ENCODE measurements around the gene KCNK15. TPM values are rescaled to one million over a fixed set of nuclear protein-coding genes. Genes with fewer than 3 reads are reported as not detected.

Gene KCNK15
- total and polyA plus RNA-seq, 2 donors = 0.05 to 0.16 TPM

- Histone ChIP-seq H3K4me1 (ENCODE audit: control insufficient read depth in 2 of 2, insufficient read depth in 2 of 2, low read length in 2 of 2) (no peaks in the 10 kb centered on the region), H3K36me3 (ENCODE audit: control insufficient read depth in 2 of 2, insufficient read depth in 2 of 2, low read length in 1 of 2) (no peaks in the 10 kb centered on the region), H3K27me3 (ENCODE audit: control insufficient read depth in 2 of 2, insufficient read depth in 1 of 2, low read length in 1 of 2) (peaks cover 40 to 86% of the 10 kb centered on the region in 2 donors), H3K4me3 (ENCODE audit: low read length in 2 of 2) (no peak overlapping the region), H3K27ac (ENCODE audit: low read depth in 1 of 2, low read length in 1 of 2) (no peak overlapping the region), H3K9me3 (ENCODE audit: control insufficient read depth in 2 of 2, insufficient read depth in 1 of 2, low read length in 1 of 2) (no peaks in the 10 kb centered on the region)
- DNase-seq (ENCODE audit: low read depth in 6 of 9, low spot score in 9 of 9) = peak in 4 of 9 donors; percentile 13 to 58 (median 29)
- WGBS = 18% methylated on average over 5 of the region's 5 CpGs
Observed at GRCh38 chr20:44747166-44748004, 1.7 kb downstream of the KCNK15 start.

GRCh38 chr20:44748005-44748370, 2.3 kb downstream of the KCNK15 start:
- no peak for DNase-seq (ENCODE audit: low read depth in 6 of 9, low spot score in 9 of 9)
- Histone ChIP-seq H3K27me3 (ENCODE audit: control insufficient read depth in 2 of 2, insufficient read depth in 1 of 2, low read length in 1 of 2) (peaks cover 39 to 87% of the 10 kb centered on the region in 2 donors), H3K4me3 (ENCODE audit: low read length in 2 of 2) (no peak overlapping the region), H3K4me1 (ENCODE audit: control insufficient read depth in 2 of 2, insufficient read depth in 2 of 2, low read length in 2 of 2) (no peaks in the 10 kb centered on the region), H3K27ac (ENCODE audit: low read depth in 1 of 2, low read length in 1 of 2) (no peak overlapping the region), H3K9me3 (ENCODE audit: control insufficient read depth in 2 of 2, insufficient read depth in 1 of 2, low read length in 1 of 2) (no peaks in the 10 kb centered on the region), H3K36me3 (ENCODE audit: control insufficient read depth in 2 of 2, insufficient read depth in 2 of 2, low read length in 1 of 2) (no peaks in the 10 kb centered on the region)
- WGBS = 92% methylated on average over 3 of the region's 3 CpGs

GRCh38 chr20:44750081-44750805, 4.6 kb downstream of the KCNK15 start:
- DNase-seq (ENCODE audit: low read depth in 6 of 9, low spot score in 9 of 9) = no peak
- Histone ChIP-seq H3K36me3 (ENCODE audit: control insufficient read depth in 2 of 2, insufficient read depth in 2 of 2, low read length in 1 of 2) (no peaks in the 10 kb centered on the region), H3K4me1 (ENCODE audit: control insufficient read depth in 2 of 2, insufficient read depth in 2 of 2, low read length in 2 of 2) (no peaks in the 10 kb centered on the region), H3K27me3 (ENCODE audit: control insufficient read depth in 2 of 2, insufficient read depth in 1 of 2, low read length in 1 of 2) (peaks cover 26 to 67% of the 10 kb centered on the region in 2 donors), H3K9me3 (ENCODE audit: control insufficient read depth in 2 of 2, insufficient read depth in 1 of 2, low read length in 1 of 2) (no peaks in the 10 kb centered on the region), H3K4me3 (ENCODE audit: low read length in 2 of 2) (no peak overlapping the region), H3K27ac (ENCODE audit: low read depth in 1 of 2, low read length in 1 of 2) (no peak overlapping the region)
- 51% methylated on average over 73 of the region's 73 CpGs for WGBS

GRCh38 chr20:44752099-44752931, 6.7 kb downstream of the KCNK15 start:
- H3K27ac ChIP-seq (ENCODE audit: low read depth in 1 of 2, low read length in 1 of 2) = no peak overlapping the region
- no peaks in the 10 kb centered on the region for H3K36me3 ChIP-seq (ENCODE audit: control insufficient read depth in 2 of 2, insufficient read depth in 2 of 2, low read length in 1 of 2)
- H3K9me3 ChIP-seq (ENCODE audit: control insufficient read depth in 2 of 2, insufficient read depth in 1 of 2, low read length in 1 of 2) = no peaks in the 10 kb centered on the region
- WGBS = 90% methylated on average over 17 of the region's 17 CpGs
- peaks cover 12 to 47% of the 10 kb centered on the region in 2 donors for H3K27me3 ChIP-seq (ENCODE audit: control insufficient read depth in 2 of 2, insufficient read depth in 1 of 2, low read length in 1 of 2)
- H3K4me3 ChIP-seq (ENCODE audit: low read length in 2 of 2) = no peak overlapping the region
- no peaks in the 10 kb centered on the region for H3K4me1 ChIP-seq (ENCODE audit: control insufficient read depth in 2 of 2, insufficient read depth in 2 of 2, low read length in 2 of 2)
- DNase-seq (ENCODE audit: low read depth in 6 of 9, low spot score in 9 of 9) = no peak

GRCh38 chr20:44754554-44754953, 8.9 kb downstream of the KCNK15 start:
- Histone ChIP-seq H3K27me3 (ENCODE audit: control insufficient read depth in 2 of 2, insufficient read depth in 1 of 2, low read length in 1 of 2) (peaks cover 6 to 42% of the 10 kb centered on the region in 2 donors), H3K36me3 (ENCODE audit: control insufficient read depth in 2 of 2, insufficient read depth in 2 of 2, low read length in 1 of 2) (no peaks in the 10 kb centered on the region), H3K27ac (ENCODE audit: low read depth in 1 of 2, low read length in 1 of 2) (no peak overlapping the region), H3K4me1 (ENCODE audit: control insufficient read depth in 2 of 2, insufficient read depth in 2 of 2, low read length in 2 of 2) (no peaks in the 10 kb centered on the region), H3K9me3 (ENCODE audit: control insufficient read depth in 2 of 2, insufficient read depth in 1 of 2, low read length in 1 of 2) (no peaks in the 10 kb centered on the region), H3K4me3 (ENCODE audit: low read length in 2 of 2) (no peak overlapping the region)
- no peak for DNase-seq (ENCODE audit: low read depth in 6 of 9, low spot score in 9 of 9)
- 85% methylated on average over 7 of the region's 7 CpGs for WGBS

- WGBS = 95% methylated on average over 18 of the region's 18 CpGs
- DNase-seq (ENCODE audit: low read depth in 6 of 9, low spot score in 9 of 9) = no peak
- H3K27me3 ChIP-seq (ENCODE audit: control insufficient read depth in 2 of 2, insufficient read depth in 1 of 2, low read length in 1 of 2) = peaks cover 3 to 27% of the 10 kb centered on the region in 2 donors
Observed at GRCh38 chr20:44756011-44756688, 10.5 kb downstream of the KCNK15 start.

GRCh38 chr20:44756956-44757355, 11.3 kb downstream of the KCNK15 start:
- peaks cover 0 to 22% of the 10 kb centered on the region in 2 donors for H3K27me3 ChIP-seq (ENCODE audit: control insufficient read depth in 2 of 2, insufficient read depth in 1 of 2, low read length in 1 of 2)
- no peaks in the 10 kb centered on the region for H3K9me3 ChIP-seq (ENCODE audit: control insufficient read depth in 2 of 2, insufficient read depth in 1 of 2, low read length in 1 of 2)
- 95% methylated on average over 5 of the region's 5 CpGs for WGBS
- no peaks in the 10 kb centered on the region for H3K4me1 ChIP-seq (ENCODE audit: control insufficient read depth in 2 of 2, insufficient read depth in 2 of 2, low read length in 2 of 2)
- H3K27ac ChIP-seq (ENCODE audit: low read depth in 1 of 2, low read length in 1 of 2) = no peak overlapping the region
- H3K36me3 ChIP-seq (ENCODE audit: control insufficient read depth in 2 of 2, insufficient read depth in 2 of 2, low read length in 1 of 2) = no peaks in the 10 kb centered on the region
- no peak overlapping the region for H3K4me3 ChIP-seq (ENCODE audit: low read length in 2 of 2)
- DNase-seq (ENCODE audit: low read depth in 6 of 9, low spot score in 9 of 9) = no peak

More at GRCh38 chr20:44756011-44756688, 10.5 kb downstream of the KCNK15 start:
- Histone ChIP-seq H3K4me1 (ENCODE audit: control insufficient read depth in 2 of 2, insufficient read depth in 2 of 2, low read length in 2 of 2) (no peaks in the 10 kb centered on the region), H3K9me3 (ENCODE audit: control insufficient read depth in 2 of 2, insufficient read depth in 1 of 2, low read length in 1 of 2) (no peaks in the 10 kb centered on the region), H3K27ac (ENCODE audit: low read depth in 1 of 2, low read length in 1 of 2) (no peak overlapping the region), H3K4me3 (ENCODE audit: low read length in 2 of 2) (no peak overlapping the region), H3K36me3 (ENCODE audit: control insufficient read depth in 2 of 2, insufficient read depth in 2 of 2, low read length in 1 of 2) (no peaks in the 10 kb centered on the region)

- H3K27ac ChIP-seq (ENCODE audit: low read depth in 1 of 2, low read length in 1 of 2) = no peak overlapping the region
- H3K4me1 ChIP-seq (ENCODE audit: control insufficient read depth in 2 of 2, insufficient read depth in 2 of 2, low read length in 2 of 2) = no peaks in the 10 kb centered on the region
- whole genome bisulfite sequencing = 38% methylated on average over 10 of the region's 10 CpGs
- no peaks in the 10 kb centered on the region for H3K9me3 ChIP-seq (ENCODE audit: control insufficient read depth in 2 of 2, insufficient read depth in 1 of 2, low read length in 1 of 2)
- no peak overlapping the region for H3K4me3 ChIP-seq (ENCODE audit: low read length in 2 of 2)
- peaks cover 0 to 15% of the 10 kb centered on the region in 2 donors for H3K27me3 ChIP-seq (ENCODE audit: control insufficient read depth in 2 of 2, insufficient read depth in 1 of 2, low read length in 1 of 2)
- no peaks in the 10 kb centered on the region for H3K36me3 ChIP-seq (ENCODE audit: control insufficient read depth in 2 of 2, insufficient read depth in 2 of 2, low read length in 1 of 2)
- no peak for DNase-seq (ENCODE audit: low read depth in 6 of 9, low spot score in 9 of 9)
Observed at GRCh38 chr20:44758247-44759101, 12.8 kb downstream of the KCNK15 start.

Measured in thymus (tissue), 11 donors.